Ovary (tissue), 3 donors: ENCODE data around the gene DLK1.

ENCODE experiments used
- CTCF ChIP-seq, 3 donors: fragments of 450-650 bp in 2 of 3; fragments of 200-600 bp in 1 of 3; IDR thresholded peaks; one replicate each; pipeline versions ENCODE4 v1.5.1 to v1.8.0; 2016 to 2022; ENCODE audit warnings: antibody characterized with exemption in 3 of 3, mild to moderate bottlenecking in 1 of 3
- EP300 ChIP-seq: sonication (generic); formaldehyde crosslinking; IDR thresholded peaks from one replicate; pipeline ENCODE4 v1.6.1; 2017; ENCODE audit warnings: antibody characterized with exemption
- POLR2A ChIP-seq: fragments of 450-650 bp; IDR thresholded peaks from one replicate; pipeline ENCODE4 v1.6.1; 2017; ENCODE audit warnings: antibody characterized with exemption, mild to moderate bottlenecking, moderate library complexity
- donor health status: DM: no; HTN: no; CAD: no.

- TF ChIP-seq CTCF (IDR thresholded peaks at IDR 0.05) = no peak
- no peak for TF ChIP-seq POLR2A
- no peak for TF ChIP-seq EP300
These were observed 43.1 kb upstream of the DLK1 start for GRCh38 chr14:100683578-100683977.
